NK-92 treated with Interleukin-12 subunit alpha and Interleukin-12 subunit beta, amount 100 ng/mL, for 24 hours (cell line): Measurements from ENCODE around the gene SRSF11.
"Not testable (repeated sequence)": the region's sequence is repeated elsewhere in the genome, so short reads cannot be mapped to it uniquely, and the experiment has no call there.

Source experiments
- DNase-seq: peaks from one replicate; lab custom pipeline; 2025; lab: John Stamatoyannopoulos, UW

The SRSF11 gene, protein sequence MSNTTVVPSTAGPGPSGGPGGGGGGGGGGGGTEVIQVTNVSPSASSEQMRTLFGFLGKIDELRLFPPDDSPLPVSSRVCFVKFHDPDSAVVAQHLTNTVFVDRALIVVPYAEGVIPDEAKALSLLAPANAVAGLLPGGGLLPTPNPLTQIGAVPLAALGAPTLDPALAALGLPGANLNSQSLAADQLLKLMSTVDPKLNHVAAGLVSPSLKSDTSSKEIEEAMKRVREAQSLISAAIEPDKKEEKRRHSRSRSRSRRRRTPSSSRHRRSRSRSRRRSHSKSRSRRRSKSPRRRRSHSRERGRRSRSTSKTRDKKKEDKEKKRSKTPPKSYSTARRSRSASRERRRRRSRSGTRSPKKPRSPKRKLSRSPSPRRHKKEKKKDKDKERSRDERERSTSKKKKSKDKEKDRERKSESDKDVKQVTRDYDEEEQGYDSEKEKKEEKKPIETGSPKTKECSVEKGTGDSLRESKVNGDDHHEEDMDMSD

DNA sequence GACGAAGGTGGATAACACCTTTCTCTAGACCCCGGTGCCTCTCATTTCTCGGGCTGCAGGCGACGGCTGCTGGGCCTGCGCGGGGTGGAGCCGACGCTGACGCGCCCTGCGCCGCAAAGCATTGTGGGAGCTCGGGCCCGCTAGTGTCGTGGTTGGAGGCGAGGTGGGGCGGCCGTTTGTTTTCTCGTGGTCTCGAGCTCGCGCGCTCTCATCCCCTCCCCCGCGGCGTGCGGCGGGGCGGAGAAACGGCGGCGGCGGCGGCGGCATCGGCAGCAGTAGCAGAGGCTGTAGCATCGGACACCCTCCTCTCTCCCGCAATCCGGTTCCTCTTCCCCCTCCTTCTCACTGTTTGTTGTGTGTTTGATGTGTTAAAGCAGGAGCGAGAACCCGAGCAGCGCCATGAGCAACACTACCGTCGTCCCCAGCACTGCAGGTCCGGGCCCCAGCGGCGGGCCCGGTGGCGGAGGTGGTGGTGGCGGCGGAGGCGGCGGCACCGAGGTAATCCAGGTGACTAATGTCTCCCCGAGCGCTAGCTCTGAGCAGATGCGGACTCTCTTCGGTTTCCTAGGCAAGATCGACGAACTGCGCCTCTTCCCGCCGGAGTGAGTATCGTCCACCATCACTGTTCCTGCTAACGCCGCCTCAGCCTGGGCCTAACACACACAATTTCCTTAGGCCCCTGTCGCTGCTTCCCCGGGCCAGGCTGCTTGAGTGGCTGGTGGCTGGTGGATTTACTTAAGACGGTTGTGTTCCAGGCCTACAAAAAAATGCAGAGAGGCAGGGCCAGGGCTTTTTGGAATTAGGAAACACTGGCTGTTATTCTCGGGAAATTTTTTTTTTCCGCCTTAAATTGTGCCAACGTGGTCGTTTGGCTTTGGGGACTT lies at the start of gene SRSF11:
SRSF11 (plus strand) TSS at position 143 of the 884 bp plus-strand sequence; CDS start at position 400, 257 bp downstream.
- peak; percentile 93 for DNase-seq

DNA sequence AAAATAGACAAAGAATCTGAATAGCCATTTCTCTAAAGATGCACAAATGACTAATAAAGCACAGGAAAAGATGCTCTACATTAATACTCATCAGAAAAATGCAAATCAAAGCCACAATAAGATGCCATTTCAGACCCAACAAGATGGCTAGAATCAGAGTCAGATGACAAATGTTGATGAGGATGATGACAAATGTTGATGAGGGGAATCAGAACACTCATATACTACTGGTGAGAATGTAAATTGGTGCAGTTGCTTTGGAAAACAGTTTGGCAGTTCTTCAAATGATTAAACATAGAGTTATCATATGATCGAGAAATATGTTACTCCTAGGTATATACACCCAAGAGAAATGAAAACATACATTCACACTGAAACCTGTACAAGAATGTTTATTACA lies 49.7 kb upstream of the SRSF11 start:
- no peak for DNase-seq

DNA sequence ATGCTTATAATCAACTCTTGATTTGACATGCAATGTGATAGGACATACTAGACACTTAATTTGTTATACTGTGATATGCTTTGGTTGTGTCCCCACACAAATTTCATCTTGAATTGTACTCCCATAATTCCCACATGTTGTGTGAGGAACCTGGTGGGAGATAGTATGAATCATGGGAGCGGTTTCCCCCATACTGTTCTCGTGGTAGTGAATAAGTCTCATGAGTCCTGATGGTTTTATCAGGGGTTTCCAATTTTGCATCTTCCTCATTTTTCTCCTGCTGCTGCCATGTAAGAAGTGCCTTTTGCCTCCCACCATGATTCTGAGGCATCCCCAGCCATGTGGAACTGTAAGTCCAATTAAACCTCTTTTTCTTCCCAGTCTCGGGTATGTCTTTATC lies 36.0 kb upstream of the SRSF11 start:
- DNase-seq = not testable (repeated sequence)

- DNase-seq = no peak
Observed at GRCh38 chr1:70188522-70188921, 32.7 kb upstream of the SRSF11 start.

GRCh38 chr1:70190180-70190579 lies 31.0 kb upstream of the SRSF11 start:
- DNase-seq = no peak

GRCh38 chr1:70192446-70192845 lies 28.7 kb upstream of the SRSF11 start:
- DNase-seq = not testable (repeated sequence)

GRCh38 chr1:70194601-70195000 lies 26.6 kb upstream of the SRSF11 start:
- no peak for DNase-seq

DNA sequence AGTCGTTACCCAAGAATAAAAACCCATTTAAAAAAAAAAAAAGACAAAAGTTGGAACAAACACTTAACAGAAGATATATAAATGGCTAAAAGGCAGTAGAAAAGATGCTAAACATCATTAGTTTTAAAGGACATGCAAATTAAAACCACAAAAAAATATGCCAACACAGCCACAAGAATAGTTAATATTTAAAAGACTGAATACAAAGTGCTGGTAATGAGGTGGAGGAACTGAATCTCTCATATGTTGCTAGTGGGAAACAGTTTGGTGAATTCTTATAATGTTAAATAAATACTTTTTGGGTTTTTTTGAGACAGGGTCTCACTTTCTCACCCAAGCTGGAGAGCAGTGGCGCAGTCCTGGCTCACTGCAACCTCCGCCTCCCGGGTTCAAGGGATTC lies 25.8 kb upstream of the SRSF11 start:
- DNase-seq = no peak

DNA sequence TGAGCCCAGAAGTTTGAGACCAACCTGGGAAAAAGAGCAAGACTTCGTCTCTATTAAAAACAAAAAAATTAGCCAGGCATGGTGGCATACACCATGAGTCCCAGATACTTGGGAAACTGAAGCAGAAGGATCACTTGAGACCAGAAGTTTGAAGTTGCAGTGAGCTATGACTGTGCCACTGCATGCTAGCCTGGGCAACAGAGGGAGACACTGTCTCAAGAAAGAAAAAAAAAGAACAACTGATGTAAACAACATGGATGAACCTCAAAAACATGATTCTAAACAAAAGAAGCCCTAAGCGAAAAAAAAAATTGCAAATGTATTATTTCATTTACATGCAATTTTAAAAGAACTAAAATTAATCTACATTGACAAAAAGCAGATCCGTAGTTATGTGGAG lies 24.8 kb upstream of the SRSF11 start:
- DNase-seq = no peak

DNA sequence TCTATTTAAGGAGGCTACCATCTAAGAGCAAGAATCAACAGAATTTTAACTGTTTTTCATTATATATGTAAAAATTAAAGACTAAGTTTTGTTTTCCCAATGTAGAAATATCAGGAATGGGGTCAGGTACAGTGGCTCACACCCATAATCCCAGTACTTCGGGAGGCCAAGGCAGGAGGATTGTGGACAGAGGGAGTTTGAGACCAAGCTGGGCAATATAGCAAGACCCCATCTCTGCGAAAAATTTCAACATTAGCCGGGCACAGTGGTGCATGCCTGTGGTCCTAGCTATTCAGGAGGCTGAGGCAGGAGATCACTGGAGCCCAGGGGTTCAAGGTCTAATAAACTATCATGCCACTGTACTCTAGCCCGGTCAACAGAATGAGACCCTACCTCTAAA lies 21.1 kb upstream of the SRSF11 start:
- DNase-seq = no peak

DNA sequence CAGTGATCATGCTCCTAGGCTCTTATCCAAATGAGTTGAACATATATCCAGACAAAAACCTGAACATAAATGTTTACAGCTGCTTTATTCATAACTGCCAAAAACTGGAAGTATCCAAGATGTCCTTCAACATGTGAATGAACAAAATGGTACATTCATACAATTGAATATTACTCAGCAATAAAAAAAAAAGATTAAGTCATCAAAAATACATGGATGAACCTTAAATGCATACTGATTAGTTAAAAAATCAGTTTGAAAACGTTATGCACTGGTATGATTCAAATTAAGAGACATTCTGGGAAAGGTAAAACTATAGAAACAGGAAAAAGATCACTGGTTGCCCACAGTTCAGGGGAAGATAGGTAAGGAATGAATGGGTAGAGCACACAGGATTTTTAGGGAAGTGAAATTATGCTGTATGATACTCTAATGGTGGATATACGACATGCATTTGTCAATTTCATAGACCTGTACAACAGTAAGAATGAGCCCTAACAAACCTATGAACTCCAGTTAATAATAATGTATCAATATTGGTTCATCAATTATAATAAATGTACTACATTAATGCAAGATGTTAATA lies 18.9 kb upstream of the SRSF11 start:
- no peak for DNase-seq

- DNase-seq = no peak
Observed at GRCh38 chr1:70204139-70204538, 17.0 kb upstream of the SRSF11 start.

DNA sequence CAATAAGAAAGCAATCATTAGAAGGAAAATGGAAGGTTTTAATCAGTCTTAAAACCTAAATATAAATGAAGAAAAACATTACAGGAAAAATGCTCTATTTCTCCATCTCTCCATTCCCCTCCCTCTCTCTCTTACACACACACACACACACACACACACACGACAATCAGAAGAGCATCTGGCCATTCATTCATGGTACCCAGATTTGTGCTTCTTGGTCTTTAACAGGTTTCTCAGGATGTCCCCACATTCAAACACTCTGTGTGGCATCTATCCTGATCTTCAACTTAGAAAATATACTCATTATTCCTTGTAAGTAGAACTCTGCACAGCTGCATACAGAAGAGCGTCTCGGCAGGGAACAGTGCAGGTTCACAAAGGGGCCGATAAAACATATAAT lies 16.6 kb upstream of the SRSF11 start:
- DNase-seq = no peak

GRCh38 chr1:70205071-70205433 lies 16.1 kb upstream of the SRSF11 start:
- DNase-seq = no peak

- peak; percentile 87 for DNase-seq
Observed at GRCh38 chr1:70205434-70206118, 15.6 kb upstream of the SRSF11 start, which contains the start of gene LRRC40. Gene LRRC40, minus strand, starts transcription at chr1:70205579. Its CDS starts 39 bp downstream, at chr1:70205540.

DNA sequence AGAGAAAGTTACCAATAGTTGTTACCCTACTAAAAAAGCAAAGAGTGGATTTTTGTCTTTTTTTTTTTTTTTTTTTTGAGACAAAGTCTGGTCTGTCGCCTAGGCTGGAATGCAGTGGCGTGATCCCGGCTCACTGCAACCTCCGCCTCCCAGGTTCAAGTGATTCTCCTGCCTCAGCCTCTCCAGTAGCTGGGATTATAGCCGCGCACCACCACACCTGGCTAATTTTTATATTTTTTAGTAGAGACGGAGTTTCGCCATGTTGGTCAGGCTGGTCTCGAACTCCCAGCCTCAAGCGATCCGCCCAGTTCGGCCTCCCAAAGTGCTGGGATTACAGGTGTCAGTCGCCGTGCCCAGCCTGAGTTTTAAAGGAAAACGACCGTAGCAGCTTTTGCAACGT lies 14.3 kb upstream of the SRSF11 start:
- DNase-seq = not testable (repeated sequence)

- DNase-seq = no peak
Observed at GRCh38 chr1:70207492-70207891, 13.7 kb upstream of the SRSF11 start.

- DNase-seq = no peak
Observed at GRCh38 chr1:70208292-70208691, 12.9 kb upstream of the SRSF11 start.

GRCh38 chr1:70210820-70211219 lies 10.4 kb upstream of the SRSF11 start:
- no peak for DNase-seq

DNA sequence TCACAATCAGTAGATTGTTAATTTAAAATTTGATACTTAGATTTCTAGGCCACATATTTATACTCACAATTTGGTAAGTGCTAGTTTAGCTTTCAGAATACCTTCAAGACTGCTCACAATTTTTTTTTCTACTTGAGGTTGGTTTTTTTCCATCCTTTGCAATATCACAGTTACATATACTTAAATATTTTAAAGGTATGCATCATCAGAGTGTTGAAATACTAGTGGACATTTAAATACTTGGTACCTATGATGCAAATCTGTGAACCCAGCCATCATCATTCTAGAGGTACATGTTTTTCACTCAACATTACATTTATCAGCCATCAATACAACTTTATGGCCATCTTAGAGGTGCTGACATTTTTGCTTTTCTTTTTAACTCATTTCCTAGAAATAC lies 9.6 kb upstream of the SRSF11 start:
- no peak for DNase-seq

DNA sequence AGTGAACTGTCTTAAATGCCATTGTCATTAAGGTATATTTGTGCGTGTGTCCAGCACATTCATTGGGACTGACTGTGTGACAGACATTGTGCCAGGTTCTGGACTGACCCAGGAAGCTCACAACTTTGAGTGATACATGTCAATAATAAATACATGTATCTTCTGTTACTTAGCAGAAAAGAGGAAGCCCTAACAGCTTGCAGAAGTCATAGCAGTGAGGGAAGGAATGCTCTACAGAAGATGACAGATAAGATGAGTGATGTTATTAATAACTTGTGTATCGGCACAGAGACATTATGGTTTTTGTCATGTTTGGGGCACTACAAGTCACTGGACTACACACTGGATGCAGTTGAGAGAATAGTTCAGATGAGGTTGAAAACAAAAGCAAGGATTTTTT lies 1.2 kb upstream of the SRSF11 start:
- DNase-seq = no peak
